Activated CD4-positive, alpha-beta T cell treated with anti-CD3 and anti-CD28 coated beads for 24 hours (primary cell): ENCODE measurements around the gene PLGLB2.
"Not testable (repeated sequence)": the region's sequence is repeated elsewhere in the genome, so short reads cannot be mapped to it uniquely, and the experiment has no call there.

Experiments used
- DNase-seq, 2 donors: peaks; one replicate each; pipeline ENCODE4 v3.0.0-alpha.2; 2020; ENCODE audit warnings: low read depth in 2 of 2

Gene PLGLB2

DNA sequence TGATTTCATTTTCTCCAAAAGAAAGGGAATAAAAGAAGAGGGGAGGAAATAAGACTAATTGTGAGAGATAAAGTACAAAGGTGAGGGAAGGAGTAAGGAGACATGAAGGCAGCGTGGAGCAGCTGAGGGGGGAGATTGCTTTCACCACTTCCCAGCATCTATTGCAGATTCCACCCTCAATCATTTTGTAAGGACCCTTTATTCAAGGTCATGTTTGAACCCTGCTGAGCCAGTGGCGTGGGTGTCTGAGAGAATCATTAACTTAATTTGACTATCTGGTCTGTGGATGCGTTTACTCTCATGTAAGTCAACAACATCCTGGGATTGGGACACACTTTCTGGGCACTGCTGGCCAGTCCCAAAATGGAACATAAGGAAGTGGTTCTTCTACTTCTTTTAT is at the start of gene PLGLB2:
Gene PLGLB2 (plus strand): TSS at position 297 of the 400 bp plus-strand sequence. CDS start 67 bp downstream, at position 364.
- DNase-seq = not testable (repeated sequence)

DNA sequence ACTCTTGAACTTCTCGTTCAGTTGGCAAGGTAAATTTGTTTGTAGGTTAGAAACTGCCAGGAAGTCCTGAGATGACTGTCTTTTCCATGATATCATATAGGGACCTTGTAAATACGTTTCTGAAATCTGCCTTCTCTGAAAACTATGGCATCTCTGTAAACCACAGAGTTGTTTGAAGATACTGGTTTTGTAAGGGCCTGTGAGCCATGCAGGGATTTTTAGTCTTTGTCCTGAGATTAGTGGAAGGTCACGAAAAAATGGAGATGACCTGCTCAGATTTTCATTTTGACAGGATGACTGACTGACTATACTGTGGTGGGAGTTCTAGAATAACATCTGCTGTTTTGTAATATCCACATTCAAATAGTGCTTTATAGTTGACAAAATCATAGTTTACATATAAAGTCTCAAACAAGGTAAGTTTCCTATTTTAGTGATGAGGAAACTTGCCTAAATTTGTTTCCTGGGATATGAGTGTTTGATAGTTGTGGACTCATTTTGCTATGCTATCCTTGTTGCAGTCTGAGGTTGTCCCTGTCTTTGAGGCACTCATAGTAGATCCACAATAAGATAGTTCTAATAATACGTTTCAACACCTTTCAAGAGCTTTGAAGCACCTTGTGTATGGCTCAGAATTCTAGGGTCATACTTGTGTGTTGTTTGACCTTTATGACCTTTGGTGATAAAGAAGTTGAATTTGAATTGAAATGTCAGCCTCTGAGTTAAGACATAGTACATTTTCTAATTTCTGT is 43.1 kb upstream of the PLGLB2 start:
- not testable (repeated sequence) for DNase-seq

- DNase-seq = not testable (repeated sequence)
Observed at GRCh38 chr2:87708368-87708767, 39.5 kb upstream of the PLGLB2 start.

DNA sequence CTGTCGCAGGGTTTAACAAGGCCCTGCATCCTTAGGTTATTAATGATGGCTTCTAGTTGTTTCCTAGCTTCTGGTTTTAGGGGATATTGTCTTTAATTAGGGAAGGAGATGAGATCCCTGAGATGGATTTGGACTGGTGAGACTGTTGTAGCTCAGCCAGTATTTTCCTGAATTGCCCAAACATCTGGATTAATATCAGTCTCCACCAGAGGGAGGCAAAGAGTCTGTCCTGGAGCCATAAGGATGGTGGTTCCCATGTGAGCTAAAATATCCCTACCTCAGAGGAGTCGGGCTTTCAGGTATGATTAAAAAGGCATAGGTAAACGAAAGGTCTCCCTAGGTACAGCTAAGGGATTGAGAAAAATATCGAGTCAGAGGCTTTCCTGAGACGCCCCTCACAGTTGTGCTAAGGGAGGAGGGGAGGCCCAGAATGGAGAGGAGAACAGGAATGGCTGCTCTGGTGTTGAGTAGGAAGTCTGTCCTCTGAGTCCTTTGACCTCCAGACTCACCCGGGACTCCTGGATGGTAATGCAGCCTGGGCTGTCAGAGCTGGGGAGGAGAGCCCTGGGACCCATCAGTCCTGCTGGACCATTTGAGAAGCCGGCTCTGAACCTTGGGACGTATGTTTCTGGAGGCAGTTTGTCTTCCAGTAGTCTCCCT is 19.8 kb upstream of the PLGLB2 start:
- DNase-seq = not testable (repeated sequence)

DNA sequence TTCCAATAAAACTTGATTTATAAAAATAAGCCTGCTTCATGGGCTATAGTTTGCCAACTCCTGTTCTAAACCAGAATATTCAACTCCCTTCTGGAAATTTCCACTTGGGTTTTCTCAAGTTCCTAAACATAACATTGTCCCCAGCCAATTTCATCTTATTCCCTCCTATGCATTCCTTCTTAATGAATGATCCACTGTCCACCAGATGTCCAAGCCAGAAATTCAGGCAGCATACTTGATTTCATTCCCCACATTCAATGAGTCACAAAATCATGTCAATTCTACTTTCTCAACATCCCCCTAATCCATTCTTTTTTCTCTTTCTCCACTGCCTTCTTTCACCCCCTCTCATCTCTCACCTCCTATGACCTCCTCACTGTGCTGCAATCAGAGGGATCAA is 7.0 kb upstream of the PLGLB2 start:
- not testable (repeated sequence) for DNase-seq

DNA sequence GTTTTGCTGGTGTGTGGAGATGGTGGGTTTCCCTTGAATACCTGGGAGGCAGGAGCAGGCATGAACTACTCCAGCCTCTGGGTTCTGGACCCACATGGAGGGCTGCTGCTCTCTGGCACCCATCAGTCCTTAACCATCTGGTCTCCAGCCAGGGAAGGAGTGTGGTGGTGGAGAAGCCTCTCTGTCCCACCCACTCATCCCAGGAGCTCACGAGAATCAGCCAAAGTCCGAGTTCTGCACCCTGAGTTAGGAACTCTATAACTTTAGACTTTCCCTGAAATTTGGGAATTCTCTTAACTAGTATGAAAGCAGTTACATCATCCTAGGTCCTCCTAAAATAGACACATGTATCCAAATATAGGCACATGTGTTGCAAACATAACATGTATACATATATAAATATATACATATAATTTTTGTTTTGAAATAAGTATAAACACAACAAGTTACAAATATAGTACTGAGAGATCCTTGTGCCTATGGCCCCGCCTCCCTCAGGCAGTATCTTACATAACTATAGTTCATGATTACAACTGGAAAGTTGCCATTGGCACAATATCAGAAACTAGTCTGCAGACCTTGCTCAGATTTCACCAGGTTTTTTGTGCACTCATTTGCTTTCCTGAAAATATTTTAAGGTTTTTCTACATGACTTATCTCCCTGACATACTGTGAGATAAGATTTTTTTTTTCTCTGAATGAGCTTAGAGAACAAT is 5.3 kb upstream of the PLGLB2 start:
- not testable (repeated sequence) for DNase-seq

GRCh38 chr2:87743638-87744037 is 4.2 kb upstream of the PLGLB2 start:
- not testable (repeated sequence) for DNase-seq

DNA sequence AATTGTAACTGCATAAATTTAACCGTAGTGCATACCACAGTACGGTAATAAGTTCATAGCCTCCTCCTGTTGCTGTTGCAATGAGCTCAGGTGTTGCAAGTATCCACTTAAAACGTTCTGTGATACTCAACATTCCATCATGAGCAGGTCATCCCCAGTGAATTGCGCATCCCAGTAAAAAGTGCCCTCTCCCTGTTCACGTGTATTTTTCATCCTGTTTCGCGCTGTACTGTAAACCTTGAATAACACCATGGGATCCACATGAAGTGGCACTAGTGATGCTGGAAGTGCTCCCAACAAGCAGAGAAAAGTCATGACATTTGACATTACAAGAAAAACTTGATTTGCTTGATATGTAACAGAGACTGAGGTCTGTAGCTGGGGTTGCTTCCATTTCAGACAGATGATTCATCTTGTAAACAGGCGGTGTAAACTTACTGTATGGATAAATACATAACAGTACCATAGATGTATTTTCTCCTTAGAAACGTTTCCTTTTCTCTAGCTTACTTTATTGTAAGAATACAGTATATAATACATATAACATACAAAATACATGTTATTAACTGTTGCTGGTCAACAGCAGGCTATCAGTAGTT is 2.4 kb upstream of the PLGLB2 start:
- not testable (repeated sequence) for DNase-seq

DNA sequence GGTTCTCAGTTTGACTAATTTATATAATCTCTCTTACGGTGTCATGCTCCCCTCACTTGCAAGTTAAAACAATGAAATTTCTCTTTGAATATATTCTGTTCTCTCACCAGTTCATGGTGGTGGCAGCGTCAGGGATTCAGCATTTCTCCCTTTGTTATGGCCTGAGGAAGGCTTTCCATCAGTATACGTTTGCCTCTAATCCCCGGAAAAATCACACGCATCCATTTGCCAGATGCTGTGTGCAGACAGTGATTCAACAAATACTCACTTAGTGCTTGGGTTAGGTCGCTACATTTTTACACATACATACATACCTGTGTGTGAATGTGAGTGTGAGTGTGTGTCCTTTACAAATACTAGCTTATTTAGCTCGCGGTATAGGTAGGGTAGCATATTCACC is 637 bp downstream of the PLGLB2 start:
- DNase-seq = not testable (repeated sequence)

GRCh38 chr2:87750560-87750959 is 2.7 kb downstream of the PLGLB2 start:
- not testable (repeated sequence) for DNase-seq

- not testable (repeated sequence) for DNase-seq
Observed at GRCh38 chr2:87754759-87755158, 6.9 kb downstream of the PLGLB2 start.
